Stromal cell of bone marrow (primary cell): ENCODE results near the gene TRPC4.

ENCODE experiments used
- DNase-seq: peaks from one replicate; pipeline ENCODE4 v3.0.0-alpha.2; 2012; ENCODE audit warnings: low read depth

The TRPC4 gene

DNA sequence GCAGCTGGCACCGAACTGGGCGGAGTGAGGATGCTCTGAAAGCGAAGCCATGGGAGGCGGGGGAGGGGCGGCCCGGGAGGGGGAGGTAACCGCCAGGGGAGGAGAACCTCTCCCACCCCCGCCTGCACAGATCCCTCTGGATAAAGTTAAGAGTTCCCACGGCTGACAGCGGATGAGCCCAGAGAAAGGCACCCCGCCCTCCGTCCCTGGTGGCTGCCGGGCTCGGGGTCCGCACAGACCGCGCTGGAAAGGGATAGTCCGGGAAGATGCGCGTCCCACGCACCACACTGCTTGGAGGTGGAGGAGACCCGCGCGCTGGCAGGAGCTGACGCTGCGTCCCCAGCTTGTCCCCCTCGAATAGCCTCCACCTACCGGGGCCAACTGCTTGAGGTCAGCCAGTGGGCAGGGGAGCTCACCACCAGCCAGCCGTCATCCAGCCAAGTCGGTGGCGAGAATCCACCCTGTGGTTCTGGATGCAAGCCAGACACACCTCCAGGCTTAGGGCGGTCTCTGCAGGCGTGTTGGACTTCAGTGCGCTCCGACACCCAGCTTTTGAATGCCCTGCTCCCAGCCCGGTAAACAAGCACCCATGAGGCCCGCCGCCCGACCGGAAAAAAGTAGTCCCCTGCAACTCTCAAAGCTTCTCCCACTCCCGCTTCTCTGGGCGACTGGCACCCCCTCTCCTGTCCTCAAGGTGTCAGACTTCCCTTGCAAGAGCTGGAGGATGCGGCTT lies at the start of gene TRPC4:
Gene TRPC4 (minus strand): TSS at position 17 of the 733 bp plus-strand sequence. CDS start 86,439 bp downstream, outside the sequence.
- DNase-seq = peak; percentile 67

DNA sequence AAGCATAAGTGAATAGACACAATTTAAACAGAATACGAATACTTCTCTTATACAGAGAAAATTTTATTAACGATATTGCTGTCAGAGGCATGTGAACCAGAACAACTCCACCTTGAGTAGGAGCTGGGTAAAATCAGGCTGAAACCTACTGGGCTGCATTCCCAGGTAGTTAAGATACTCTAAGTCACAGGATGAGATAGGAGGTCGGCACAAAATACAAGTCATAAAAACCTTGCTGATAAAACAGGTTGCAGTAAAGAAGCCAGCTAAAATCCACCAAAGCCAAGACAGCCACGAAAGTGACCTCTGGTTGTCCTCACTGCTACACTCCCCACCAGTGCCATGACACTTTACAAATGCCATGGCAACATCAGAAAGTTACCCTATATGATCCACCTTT lies 49.2 kb upstream of the TRPC4 start:
- DNase-seq = no peak

DNA sequence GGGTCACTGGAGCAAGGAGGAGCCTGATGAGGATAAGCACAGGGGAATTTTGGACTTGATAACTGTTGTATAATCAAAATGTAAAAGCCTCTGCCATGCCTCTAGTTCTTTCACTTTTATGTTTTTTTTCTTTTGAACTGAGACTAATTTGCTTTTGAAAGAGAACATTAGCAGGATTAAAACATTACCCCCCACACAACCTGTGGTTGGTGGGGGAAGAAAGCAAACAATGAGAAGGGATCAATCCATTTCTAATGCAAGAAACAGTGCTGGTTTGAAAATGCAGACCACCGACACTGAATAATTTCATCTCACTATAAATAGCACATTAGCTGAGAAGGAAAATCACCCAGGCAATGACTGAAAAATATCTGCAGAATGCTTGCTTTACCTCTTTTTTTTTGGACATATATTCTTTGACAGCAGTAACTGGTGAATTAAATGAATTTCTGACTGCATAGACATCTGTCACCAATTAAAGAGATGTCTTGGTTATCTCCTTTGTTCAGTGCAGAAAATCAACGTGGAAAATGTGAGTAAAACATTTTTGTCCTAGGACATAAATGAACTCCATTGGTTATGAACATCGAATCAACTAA lies 48.6 kb upstream of the TRPC4 start:
- DNase-seq = no peak

DNA sequence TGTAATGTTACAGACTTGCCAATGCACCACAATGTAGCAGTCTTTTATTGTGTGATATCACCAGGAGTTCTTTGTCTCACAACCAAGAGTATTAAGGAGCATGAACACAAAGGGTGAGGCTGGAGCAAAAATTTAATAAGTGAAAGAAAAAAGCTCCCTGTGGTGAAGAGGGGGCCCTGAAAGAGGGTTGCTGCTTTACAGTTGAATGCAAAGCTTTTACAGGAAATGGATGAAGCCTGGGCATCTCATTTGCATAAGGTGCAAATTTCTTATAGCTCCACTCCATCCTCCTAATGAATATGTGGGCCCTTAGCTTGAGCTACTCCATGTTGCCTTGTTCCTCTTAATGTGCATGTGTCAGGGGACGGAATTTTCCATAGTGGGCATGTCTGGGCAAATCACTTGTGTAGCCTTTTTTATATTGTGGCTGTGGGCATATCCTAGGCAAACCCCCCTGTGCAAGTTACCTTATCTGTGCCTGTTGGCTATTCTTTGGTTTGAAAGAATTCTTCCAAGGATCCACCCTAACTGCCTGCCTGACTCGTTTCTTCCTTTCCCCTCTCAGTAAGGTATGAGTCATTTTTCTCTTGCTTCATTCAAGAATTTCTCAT lies 45.3 kb upstream of the TRPC4 start:
- peak; percentile 14 for DNase-seq

DNA sequence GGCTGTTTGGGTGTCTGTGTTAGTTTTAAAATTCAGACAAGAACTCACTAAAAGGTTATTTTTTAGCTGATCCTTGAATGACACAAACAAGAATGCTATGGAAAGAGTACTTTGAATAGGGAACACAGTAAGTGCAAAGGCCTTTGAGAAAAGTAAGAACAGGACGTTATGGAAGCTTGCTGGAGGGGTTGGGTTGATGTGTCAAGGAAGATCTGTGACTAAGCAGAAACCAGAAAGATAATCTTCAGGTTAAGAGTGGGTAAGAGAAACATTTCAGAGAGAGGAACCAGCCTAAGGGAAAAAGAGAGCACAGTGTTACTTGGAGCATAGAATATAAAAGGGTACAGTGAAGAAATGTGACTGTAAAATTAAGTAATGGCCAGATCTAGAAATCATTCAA lies 41.2 kb upstream of the TRPC4 start:
- no peak for DNase-seq

DNA sequence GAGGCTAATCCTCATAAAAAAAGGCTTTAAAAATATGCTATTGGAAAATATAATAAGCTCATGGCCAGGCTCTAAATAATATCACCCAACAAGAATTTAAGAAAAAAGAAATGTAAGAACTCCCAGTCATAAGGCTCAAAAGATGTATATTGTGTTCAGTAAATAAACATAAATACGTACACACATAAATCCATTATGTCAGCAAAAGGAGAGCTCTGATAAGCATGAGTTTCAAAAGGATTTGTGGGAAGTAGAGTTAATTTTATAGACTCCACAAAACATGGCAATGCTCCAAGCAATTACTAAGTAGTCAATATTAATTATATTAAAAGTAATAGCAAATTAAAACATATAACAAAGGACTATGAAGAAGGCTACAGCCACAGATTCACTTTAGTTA lies 37.3 kb upstream of the TRPC4 start:
- no peak for DNase-seq

DNA sequence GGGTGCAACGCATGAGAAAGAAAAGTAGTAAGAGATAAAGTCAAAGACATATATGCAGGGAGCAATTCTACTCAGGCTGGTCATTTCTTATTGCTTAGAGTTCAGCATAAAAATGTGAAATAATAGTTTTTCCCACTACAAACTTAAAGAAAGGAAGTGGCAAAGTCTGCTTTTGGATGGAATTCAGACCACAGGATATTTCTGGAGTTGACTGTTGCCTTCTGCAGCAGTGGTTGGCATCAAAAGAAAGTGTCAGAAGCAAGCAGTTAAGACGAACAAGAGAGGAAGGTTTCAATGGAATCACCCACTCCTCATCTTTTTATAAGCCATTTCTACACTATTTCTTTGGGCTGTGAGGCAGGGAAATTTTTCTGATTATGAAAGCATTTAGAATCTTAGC lies 36.2 kb upstream of the TRPC4 start:
- DNase-seq = peak; percentile 35

DNA sequence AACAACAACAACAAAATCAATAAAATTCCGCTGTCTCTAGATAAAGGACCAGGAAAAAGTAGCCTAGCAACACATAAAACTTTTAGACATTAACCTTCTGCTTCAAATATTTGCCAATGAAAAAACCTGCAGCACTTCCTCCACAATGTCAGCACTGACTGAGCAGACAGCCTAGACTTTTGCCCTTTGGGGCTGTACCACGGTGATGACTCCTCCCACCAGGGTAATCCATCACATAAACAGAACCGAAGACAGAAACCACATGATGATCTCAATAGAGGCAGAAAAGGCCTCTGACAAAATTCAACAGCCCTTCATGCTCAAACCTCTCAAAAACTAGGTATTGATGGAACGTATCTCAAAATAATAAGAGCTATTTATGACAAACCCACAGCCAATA lies 30.2 kb upstream of the TRPC4 start:
- no peak for DNase-seq

DNA sequence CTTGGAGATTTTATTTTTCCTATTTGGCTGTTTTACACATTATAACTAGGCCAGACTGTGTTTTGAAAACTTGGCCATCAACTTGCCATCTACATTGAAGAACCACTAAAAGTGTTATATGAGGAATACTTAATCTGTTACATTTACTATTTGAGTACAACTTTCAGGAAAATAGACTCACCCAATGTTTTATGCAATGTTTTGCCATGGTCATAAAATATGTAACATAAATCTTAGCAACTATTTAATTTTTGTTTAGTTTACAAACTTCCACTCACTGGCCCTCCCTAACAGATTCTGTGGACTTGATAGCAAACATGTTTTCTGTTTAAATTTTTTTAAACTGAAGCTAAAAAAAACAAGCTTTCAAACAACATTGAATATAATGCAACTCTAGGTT lies 23.7 kb upstream of the TRPC4 start:
- no peak for DNase-seq

DNA sequence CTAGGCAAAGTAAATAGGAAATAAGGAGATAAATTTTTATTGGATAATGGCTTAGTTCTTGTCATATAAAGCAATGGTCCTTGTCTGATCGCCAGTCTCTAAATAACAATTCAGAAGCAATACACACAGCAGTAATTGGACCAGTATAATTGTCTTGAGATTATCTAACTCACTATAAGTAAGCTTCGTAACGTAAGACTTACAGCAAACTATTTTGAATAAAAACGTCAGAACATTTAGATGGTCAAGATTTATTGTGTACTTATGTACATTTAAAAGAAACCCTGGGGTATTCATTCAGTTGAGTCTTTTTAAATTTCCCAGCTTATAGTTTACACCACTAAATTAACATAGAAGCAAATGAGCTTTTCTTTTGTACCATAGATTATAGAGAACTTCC lies 20.2 kb upstream of the TRPC4 start:
- DNase-seq = no peak

DNA sequence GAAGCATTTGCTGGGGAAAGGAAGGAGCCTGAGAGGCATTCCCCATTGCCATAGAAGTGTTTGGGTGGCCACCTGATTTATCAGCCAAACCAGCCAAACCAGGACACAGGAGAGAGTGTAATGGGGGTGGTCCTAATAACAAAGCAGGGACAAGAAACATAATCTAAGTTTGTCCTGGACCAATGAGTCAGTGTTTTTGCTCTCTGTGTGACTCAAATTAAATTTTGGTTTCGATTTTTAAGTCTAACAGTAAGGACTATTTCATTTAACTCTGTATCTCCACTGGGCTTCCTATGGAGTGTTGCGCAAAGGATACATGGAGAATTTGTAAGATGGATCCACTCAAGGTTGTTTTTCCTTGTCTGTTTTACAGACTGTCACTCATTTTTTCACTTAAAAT lies 19.5 kb upstream of the TRPC4 start:
- no peak for DNase-seq

DNA sequence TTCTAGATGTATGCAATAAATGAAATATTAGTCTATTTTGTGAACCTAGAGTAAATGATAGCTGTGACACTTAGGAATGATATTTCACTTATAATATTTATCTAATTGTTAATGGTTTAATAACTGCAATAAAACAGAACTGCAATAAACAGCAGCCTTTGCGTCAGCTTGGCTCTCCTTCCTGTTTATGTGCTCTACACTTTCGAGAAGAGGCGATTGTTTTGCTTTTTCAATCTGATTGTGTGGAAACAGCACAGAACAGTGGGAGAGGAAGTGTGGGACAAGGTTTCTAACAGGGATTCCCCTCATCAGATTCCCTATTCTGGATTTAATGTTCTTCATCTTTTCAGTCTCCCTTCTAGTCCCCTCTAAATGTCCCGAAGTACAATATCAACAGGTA lies 17.3 kb upstream of the TRPC4 start:
- DNase-seq = no peak

DNA sequence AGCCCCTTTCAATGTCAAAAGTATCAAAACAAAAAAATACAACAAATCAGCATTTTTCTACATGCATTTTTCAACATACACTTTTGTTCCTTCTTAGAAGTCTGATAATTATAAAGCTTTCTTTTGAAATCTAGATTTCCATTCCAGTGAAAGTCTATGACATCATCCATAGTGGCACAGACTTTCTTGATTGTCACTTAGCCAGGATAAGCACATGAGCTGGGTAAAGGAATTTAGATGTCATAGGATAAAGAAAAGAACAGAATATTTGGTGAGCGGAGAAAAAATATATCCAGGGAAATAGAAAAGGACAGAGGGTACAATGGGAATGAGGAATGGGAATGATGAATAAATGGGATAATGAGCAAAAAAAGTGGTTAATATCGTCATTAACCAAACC lies 15.1 kb upstream of the TRPC4 start:
- no peak for DNase-seq

DNA sequence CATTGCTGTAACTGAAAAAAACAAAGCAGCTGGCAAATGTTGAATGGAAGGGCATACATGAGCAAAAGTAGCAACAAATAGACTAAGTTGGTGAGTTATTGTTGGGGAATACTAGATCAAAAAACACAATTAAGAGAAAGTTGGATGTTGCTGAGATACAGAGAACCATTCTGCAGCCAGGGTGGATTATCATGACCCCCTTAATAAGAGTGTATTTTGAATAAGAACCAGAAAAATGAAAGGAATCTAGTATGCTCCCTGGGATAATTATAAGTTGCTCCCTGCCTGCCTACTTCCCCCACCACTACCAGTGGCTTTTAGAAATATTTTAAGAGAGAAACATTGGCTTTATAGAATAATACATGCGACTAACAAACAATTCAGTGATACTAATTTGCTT lies 14.5 kb upstream of the TRPC4 start:
- no peak for DNase-seq

DNA sequence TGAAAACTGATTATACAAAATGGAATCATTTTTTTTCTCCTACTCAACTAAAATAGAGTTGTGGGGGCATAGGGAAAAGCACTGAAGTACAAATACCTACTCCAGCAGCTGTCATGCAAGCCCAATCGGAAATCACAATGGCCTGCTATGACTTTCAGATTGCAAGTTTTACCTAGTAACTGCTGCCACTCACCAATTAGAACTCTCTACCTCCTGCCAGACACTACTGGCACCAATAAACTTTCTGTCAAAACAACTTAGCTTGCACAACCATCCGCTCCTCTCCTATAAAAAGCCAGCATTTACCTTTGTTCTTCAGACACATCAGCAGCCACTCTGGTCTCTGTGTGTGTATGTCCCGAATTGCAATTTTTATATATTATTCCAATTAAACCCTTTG lies 9.3 kb upstream of the TRPC4 start:
- no peak for DNase-seq

DNA sequence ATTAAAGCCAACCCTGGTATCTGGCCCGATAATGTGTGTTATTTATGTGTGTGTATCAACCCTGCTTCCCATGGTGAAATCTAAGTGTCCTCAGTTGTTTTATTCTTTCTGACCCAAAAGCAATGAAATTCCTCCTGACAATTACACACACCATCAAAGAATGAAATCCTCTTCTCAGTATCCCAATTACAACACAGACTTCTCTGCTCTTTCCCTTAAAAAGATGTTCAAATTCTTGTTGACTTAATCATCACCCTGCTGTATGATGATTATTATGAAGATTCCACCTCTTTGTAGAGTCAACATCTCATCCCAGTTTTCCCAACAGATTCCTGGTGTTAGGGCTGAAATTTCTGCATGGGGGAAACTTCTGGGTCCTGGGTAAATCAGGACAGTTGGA lies 8.9 kb upstream of the TRPC4 start:
- DNase-seq = no peak

DNA sequence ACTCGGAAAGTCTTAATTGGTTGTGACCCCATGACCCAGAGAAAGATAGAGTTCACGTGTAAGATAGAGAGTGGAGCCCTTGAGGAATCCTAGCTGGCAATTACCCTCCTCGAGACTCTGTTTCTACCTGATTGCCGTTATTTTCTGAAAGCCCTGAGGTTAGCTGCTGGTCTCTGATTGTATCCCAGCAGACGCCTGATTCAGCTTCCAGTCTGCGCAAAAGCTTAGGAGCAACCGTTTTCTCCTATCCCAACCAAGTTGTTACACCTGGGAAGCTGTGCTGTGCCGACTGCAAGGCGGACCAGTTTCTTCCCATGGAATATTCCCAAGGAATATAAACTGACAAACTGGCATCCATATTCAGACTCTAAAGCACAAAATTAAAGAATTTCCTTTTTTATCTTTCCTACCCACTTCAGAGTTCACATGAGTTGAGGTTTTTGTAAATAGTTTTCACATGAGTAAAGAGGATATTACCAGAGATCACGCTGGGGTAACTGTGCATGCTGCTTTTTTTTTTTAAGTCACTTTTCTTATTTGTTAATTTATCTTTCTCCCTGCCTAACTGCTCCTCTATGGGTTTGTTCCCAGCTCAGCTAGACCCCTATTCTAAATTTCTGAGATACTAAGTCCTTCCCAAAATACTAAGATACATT lies 1.5 kb upstream of the TRPC4 start:
- peak; percentile 54 for DNase-seq

DNA sequence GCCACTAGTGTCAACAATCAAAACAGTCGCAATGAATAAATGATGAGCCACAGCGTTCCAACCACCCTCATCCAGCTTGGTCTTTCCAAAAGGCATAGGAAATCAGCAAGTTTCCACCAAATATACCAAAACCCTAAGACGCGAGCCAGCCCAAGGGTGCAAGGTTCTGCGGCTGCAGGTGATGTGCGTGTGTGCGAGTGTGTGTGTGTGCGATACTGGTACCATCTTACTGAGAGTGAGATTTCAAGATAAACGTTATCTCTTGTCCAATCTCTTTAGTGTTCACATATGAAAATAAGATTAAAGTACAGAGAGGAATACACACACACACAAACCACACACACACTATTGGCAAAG lies 895 bp upstream of the TRPC4 start:
- DNase-seq = no peak

DNA sequence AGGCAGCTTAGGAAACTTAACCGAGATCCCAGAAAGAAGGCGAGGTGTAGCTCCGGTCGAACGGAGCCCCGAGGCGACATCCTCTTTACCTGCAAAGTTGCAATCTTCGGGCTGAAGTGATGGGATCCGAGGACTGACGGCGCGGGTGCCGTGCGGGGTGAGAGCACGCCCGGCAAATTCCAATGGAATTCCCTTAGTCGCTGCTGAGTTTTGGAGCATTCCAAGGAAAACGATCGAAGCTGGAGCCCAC lies 141 bp downstream of the TRPC4 start:
- DNase-seq = no peak

DNA sequence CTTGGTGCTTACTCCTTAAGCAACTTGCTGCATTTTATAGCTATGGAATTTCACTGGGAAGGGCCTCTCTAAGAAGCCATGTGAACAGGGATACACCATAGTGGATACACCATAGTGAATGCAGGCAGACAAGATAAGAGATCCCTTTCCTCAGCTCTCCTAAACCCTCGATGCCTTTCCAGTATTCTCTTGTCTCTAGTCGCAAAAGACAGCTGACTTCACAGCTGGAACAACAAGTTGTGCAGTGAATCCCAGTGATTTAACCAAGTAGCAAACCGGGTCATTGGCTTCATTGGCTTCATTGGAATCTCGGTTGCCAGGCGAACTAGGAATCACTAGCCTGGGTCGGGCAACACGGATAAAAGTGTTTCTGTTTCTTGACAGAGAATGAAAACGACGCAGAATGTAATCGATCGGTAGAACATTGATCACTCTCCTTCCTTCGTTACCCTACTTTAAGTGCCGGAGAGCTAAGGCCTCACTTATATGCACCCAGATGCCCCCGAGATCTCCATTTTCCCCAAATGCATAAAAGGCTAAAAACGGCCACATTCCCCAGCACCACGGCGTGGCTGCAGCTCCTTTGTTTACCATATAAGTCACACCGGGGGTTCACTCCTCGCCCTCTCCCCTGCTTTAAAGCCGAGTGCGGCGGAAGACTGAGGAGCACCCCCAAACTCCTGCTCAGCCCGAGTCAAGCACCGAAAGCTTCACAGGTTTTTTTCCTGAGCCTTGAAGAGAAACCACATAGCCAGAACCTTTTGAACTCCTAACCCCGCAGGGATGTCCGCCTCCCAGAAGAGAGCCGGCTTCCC lies 674 bp downstream of the TRPC4 start:
- DNase-seq = no peak

DNA sequence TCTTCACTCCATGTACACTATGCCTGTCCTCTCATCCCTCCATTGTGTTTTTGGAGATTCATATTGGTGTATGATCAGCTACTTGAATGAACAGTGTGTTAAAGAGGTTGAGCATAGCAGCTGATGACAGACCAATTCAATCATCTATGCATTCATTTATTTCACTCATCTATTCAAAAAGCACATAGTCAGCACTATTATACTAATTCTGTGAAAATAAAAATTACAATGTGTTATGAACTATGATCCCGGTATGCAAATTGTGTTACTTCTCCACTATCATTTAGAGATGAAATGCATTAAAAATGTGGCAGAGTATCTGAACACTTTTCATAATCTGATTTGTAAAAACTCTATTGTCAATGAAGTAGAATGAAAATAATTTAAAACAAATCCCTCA lies 5.9 kb downstream of the TRPC4 start:
- DNase-seq = no peak

DNA sequence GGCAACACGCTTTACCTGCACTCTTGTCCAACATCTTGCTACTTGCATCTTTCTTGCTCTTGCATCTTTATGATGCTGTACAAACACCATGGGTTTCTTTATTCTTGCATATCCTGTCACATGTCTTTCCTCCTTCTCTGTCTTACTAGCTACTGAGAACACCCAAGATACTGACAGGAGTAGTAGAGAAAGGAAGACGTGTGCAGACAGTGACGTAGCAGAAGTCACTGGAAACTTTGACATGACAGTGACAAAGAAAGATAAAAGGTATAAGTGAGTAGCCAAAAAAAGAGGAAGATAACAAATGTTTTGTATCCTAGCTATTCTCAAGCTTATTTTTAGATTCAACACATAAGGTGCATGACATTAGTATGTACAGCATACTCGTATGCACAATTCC lies 34.2 kb downstream of the TRPC4 start:
- DNase-seq = no peak

DNA sequence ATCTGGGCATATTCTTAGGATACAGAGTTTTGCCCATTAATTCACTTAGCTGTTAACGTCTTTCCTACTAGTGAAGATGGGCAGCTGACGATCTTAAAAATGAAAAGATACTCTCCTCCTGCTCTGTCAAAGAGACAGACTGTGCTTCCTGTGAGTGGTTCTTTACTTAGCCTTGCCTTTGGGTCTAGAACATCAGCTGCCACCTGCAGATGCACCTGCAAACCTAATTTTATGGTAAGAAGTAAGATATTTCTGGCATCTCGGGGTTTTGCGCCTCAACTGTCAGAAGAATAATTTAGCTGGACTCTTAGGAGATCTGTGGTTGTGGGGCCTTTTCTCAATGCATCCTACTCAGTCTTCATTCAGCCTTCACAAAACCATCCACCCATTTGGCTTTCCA lies 36.2 kb downstream of the TRPC4 start:
- no peak for DNase-seq
